GM23338 (cell line): ENCODE measurements around the gene CCDC92B.
"Not testable (repeated sequence)": the region's sequence is repeated elsewhere in the genome, so short reads cannot be mapped to it uniquely, and the experiment has no call there.

Experiments
- CREB1 ChIP-seq: fragments of 250-450 bp; sonication (Bioruptor Pico); IDR thresholded peaks from 2 replicates; pipeline ENCODE4 v1.5.0; 2020; ENCODE audit warnings: low read depth, mild to moderate bottlenecking, moderate library complexity
- CTCF ChIP-seq, 2 experiments: fragments of 200-600 bp in 1 of 2; sonication (generic) in 1 of 2; conservative IDR thresholded peaks; 2 replicates each; pipeline versions ENCODE4 v1.5.1 to v1.6.1; 2016 to 2017; ENCODE audit warnings: antibody characterized with exemption in 2 of 2, low read depth in 2 of 2, mild to moderate bottlenecking in 2 of 2, moderate library complexity in 1 of 2
- ETS1 ChIP-seq: IDR thresholded peaks from 2 replicates; pipeline ENCODE4 v1.6.1; 2016; ENCODE audit warnings: antibody characterized with exemption
- EZH2 ChIP-seq: fragments of 200-600 bp; sonication (generic); IDR thresholded peaks from one replicate; pipeline ENCODE4 v1.8.0; 2017; ENCODE audit warnings: antibody characterized with exemption, mild to moderate bottlenecking, low read depth; ENCODE audit not compliant: unreplicated experiment
- EZH2phosphoT487 ChIP-seq: fragments of 200-600 bp; sonication (generic); IDR thresholded peaks from one replicate; pipeline ENCODE4 v1.8.1; 2018; ENCODE audit warnings: antibody characterized with exemption; ENCODE audit not compliant: unreplicated experiment
- POLR2AphosphoS5 ChIP-seq: IDR thresholded peaks from 2 replicates; pipeline ENCODE4 v1.6.1; 2016; ENCODE audit warnings: antibody characterized with exemption, low read depth
- REST ChIP-seq: IDR thresholded peaks from one replicate; pipeline ENCODE4 v1.6.1; 2018; ENCODE audit warnings: antibody characterized with exemption; ENCODE audit not compliant: unreplicated experiment
- STAT1 ChIP-seq: IDR thresholded peaks from one replicate; pipeline ENCODE4 v1.6.1; 2016; ENCODE audit warnings: antibody characterized with exemption; ENCODE audit not compliant: unreplicated experiment
- ZNF114 ChIP-seq: fragments of 250-450 bp; sonication (Bioruptor Pico); IDR thresholded peaks from 2 replicates; pipeline ENCODE4 v1.5.0; 2020; ENCODE audit warnings: mild to moderate bottlenecking, moderate library complexity
- ZNF331 ChIP-seq: fragments of 250-450 bp; sonication (Bioruptor Pico); IDR thresholded peaks from 2 replicates; pipeline ENCODE4 v1.5.0; 2020; ENCODE audit warnings: low read depth, mild to moderate bottlenecking, moderate library complexity

GRCh38 chr17:2781598-2781997, 32.1 kb upstream of the CCDC92B start:
- TF ChIP-seq REST; ETS1; CTCF (conservative IDR thresholded peaks at IDR 0.05; ENCODE audit: low read depth in 2 of 2); EZH2; CREB1 (CRISPR knock-in tag); EZH2phosphoT487; POLR2AphosphoS5; ZNF114 (CRISPR knock-in tag); ZNF331 (CRISPR knock-in tag); STAT1: not testable (repeated sequence)
